Measurements from ENCODE around the gene FSTL1. TPM values are rescaled to one million over a fixed set of nuclear protein-coding genes. Genes with fewer than 3 reads are reported as not detected.
A peak's percentile ranks its signal among the peaks of the same experiment; 100 is the strongest.

The FSTL1 gene
- total RNA-seq, 1 donor from 2014 or later: 217 TPM

DNA sequence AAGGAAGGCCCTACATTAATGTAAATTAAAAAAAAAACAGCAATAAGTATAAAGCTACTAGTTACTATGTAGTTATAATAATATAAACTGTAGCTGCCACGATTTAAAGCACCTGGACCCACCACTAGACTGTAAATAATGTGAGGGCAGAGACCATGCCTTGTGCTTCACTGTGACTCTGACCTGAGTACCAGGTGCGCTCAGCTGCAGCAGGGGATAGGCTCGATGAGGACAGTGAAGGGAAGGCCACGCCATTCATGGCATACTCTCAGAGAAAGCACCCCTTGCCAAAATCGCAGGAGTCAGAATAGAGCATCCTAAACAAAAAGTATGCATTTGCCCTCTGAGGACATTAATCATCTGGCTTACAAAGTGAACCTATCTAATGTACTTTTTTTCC is 5.1 kb downstream of the FSTL1 start:
- ATAC-seq: no peak
- intact Hi-C loops (cut with DNase I): no loop called here
- DNase-seq (ENCODE audit: missing footprints): no peak

DNA sequence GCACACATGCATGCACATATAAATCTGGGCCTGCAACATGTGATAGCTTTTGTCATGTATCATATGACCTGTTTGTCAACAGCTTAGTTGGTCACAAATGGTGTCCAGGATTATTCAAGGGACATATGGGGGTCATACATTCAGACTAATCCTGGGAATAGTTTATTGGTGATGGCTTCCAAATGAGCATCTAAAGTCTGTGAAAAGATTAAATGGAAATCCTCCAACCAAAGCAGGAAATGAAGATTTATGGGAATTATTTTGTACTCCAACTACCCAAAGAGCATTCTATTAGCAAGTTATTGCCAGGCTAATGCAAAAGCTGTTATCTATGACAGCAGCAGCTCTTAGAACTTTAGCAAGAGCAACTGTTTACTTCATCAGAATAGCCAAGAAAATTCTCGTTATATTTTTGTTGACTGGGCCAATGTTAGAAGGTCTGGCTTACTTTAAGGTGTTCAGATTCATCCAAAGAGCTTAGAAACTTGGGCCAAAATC is 7.1 kb downstream of the FSTL1 start:
- ATAC-seq (no peak), DNase-seq (ENCODE audit: missing footprints) (no peak)
- intact Hi-C loops (cut with DNase I): no loop called here

DNA sequence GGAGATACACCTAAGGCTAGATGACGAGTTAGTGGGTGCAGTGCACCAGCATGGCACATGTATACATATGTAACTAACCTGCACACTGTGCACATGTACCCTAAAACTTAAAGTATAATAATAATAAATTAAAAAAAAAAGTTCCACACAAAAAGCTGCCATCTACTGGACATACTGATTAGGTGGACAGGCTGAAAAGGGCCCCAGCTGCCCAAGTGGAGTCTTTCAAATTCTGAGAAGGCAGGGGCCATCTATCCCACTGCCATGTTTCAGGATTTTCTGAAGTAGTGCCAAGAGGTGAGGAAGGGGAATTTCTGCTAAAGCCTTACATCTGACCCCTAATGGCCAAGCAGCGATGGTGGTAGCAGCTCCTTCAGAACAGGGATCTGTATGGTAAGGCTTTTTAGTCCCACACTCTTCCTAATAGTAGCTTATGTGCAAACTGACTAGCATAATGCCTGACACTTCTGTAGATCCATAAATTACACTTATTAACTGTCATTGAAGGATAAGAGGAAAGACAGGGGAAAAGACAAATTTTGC is 7.7 kb downstream of the FSTL1 start:
- ATAC-seq (no peak), DNase-seq (ENCODE audit: missing footprints) (no peak)
- intact Hi-C loops (cut with DNase I): no loop called here

DNA sequence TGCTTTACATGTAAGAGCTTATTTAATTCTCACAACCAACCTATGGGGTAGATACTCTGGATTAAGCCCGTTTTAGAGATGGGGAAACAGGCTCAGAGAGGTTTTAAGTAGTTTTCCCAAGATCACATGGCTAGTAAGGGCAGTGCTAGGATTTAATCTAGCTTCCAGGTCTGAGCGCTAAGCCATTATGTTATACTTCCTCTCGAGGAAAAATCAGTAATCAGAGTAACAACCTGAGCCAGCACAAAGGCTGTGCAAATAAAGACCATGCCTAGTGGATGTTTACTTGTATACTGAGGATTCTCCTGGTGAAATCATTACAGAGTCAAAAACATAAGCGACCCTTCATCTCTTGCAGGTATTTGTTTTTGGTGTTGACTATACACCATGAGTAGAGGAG is 9.0 kb downstream of the FSTL1 start:
- ATAC-seq (no peak), DNase-seq (ENCODE audit: missing footprints) (no peak)
- intact Hi-C loops (cut with DNase I): no loop called here

DNA sequence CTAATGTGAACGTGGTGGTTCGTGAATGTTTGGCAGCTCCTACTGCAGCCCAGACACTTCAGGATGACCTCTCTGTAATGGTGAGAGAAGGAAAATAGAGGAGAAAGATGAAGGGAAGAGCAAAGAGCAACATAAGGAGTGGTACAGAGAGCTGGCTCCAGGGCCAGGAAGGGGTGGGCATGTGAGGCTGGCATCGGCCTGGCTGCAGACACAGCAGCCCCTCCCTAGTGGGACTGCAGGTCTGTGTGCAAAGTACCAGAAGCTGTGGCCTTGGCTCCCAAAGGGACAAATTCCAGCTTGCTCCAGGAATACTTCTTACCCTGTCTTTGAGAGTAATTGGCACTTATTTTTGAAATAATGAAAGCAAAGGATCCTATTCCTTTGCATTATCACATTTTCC is 10.0 kb downstream of the FSTL1 start:
- DNase-seq (ENCODE audit: missing footprints) (no peak), ATAC-seq (no peak)
- intact Hi-C loops (cut with DNase I): no loop called here

DNA sequence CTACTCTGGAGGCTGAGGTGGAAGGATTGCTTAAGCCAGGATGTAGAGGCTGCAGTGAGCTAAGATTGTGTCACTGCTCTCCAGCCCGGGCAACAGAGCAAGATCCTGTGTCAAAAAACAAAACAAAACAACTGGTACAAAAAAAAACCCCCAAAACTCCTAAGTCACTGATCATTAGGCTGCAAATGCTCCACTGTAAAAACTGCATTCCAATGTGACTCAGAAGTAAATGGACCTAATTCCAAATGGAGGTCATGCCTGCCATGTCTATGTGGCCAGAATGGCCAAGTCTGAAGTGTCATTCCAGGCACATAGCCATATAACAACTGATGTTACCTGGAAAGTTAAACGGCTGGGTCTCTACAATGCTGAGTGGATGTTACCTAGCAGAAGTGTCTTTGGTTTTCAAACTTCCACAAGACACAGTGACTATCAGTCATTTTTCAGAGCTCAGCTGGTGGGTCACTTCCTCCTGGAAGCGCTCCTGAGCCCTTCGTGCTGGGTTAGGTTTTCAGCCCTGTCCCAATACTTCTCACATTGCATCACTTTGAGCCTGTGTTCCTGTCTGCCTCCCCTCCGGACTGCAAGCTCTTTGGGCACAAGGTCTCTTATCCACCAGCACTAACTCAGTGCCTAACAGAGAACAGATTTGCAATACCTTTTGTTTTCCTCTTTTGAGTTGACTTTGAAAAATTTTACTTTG is 10.6 kb downstream of the FSTL1 start:
- intact Hi-C loops (cut with DNase I): no loop called here
- DNase-seq (ENCODE audit: missing footprints) (no peak), ATAC-seq (peak; percentile 22)

DNA sequence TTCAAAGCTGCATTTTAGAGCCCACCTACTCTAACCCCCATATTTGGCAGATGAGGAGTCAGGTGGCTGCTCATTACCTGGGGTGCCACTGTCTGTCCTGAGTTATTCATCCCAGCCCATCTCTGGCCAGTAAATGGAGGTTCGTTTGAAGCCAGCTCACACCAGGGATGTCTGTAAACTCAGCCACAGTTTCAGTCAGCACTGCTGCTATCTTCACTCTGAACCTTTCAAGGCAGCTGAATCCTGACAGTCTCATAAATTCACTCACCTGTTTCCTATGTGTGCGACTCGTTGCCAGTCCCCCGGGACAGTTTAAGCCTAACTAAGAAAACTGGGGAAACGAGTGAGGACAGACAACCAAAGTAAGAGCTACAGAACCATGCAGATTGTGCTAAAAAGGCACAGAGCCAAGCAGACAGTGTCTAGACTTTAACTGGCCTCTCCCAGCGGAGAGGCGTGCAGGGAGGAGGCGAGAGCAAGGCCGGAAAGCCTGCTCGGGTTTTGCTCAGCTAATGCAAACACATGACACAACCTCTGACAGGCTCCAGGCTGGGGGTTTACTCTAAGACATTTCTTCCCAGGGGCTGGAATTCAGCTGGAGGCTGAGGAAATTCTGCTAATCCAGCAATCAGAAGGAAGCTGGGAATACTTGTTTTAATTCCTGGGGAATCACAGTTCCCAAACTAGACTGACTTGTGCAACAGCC is 12.0 kb downstream of the FSTL1 start:
- DNase-seq (ENCODE audit: missing footprints) (peak; percentile 75), ATAC-seq (peak; percentile 73)
- intact Hi-C loops (cut with DNase I): no loop called here

DNA sequence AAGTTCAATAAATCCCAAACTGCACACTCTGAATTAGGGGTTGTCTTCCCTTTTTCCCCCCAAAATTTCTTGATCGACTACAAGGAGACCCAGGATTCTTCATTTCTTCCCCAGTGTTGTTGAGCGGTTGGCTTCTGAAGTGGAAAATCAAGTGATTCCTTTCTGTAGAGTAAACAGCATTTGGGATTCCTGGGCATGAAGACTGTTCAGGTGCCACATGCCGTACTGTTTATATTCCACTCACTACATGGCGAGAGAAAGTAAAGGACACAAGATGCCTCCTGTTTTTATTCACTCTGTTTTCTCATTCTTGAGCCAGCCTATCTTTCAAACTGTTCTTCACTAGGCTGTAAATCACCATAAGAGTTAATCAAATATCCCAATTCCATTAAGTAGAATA is 12.6 kb downstream of the FSTL1 start:
- intact Hi-C loops (cut with DNase I): no loop called here
- ATAC-seq (no peak), DNase-seq (ENCODE audit: missing footprints) (no peak)

DNA sequence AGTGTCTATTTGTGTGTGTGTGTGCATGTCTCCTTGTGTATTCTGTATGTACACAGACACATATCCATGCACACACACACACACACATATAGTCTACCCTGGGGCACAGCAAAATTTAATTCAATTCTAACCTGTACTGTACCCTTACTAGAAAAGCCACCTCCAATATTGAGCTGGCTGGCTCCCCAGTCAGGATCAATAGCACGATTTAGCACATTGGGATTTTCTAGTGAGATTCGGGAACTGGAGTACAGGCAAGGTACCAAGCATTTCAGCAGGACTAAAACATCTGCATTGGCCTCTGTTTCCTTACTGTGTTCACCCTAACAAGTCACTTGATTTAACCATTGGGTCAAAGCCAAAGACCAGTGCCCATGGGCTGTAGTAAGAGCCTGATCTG is 13.2 kb downstream of the FSTL1 start:
- no peak for DNase-seq (ENCODE audit: missing footprints)
- no peak for ATAC-seq
- intact Hi-C loops (cut with DNase I): no loop called here

DNA sequence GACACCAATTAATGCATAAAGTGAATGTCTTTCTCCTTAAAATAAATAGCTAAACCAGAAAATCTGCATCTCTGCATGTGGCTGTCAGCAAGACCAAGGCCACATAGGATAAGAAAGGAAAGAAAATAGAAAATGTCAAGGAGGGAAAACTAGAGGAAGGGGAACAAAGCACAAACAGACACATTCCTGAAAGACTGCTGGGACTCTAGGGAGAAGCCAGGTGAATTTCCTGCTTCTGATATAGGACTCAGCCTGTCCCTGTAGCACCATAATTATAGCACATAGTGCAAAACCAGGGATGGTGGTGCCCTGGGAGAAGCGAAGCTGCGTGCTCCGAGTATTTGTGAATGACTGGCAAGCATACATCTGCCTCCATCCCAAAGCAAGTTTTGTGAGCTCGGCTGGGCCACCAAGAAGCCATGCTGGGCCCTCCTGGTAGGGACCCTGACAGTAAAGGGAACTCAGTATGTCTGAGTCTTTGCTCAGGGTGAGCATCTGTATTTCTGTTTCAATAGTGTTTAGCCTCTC is 14.2 kb downstream of the FSTL1 start:
- ATAC-seq (no peak), DNase-seq (ENCODE audit: missing footprints) (no peak)
- intact Hi-C loops (cut with DNase I): no loop called here

DNA sequence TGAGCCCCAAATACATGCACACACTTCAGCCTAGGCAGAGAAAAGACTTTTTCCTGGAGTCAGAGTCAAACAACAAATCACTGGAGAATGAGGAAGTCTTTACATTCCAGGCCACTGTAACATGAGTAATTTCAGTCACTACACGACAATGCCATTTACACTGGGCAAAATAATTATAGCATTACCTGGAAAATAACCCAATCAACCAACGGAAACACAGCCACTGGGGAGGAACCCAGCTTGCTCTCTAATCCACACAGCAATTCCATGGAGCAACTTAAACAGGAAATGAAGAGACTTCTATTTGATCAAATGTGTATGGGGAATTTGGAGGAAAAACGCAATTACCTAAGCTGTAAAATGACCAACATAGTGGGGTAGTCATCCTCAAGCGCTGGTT is 15.2 kb downstream of the FSTL1 start:
- ATAC-seq (no peak), DNase-seq (ENCODE audit: missing footprints) (no peak)
- intact Hi-C loops (cut with DNase I): no loop called here

DNA sequence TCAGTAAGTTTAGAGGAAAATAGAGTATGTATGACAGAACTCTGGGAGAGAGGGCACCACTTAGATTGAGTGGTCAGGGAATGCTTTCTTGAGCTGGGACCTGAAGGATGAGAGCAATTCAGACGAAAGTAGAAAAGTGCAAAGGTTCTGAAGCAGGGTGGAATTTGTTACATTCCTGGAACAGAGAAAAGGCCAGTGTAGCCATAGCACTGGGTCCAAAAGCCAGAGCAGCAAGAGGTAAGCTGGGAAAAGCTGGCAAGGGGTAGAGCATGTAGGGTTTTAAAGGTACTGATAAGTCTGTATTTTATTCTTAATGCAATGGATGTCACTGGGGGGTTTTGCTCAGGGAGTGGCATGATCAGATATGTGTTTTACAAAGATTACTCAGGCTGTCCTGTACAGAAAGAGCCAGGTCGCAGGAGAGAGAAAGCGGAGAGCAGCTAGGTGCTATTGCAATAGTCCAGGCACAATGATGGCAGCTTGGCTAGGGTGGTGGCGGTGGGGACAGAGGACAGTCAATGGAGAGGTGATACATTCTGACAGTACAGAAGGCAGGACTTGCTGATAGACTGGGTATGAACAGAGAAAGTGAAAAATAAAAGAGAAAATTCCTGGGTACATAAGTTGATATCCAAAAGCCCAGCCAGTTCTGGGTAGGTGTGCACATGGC is 17.0 kb downstream of the FSTL1 start:
- no peak for ATAC-seq
- DNase-seq (ENCODE audit: missing footprints): no peak
- intact Hi-C loops (cut with DNase I): no loop called here

DNA sequence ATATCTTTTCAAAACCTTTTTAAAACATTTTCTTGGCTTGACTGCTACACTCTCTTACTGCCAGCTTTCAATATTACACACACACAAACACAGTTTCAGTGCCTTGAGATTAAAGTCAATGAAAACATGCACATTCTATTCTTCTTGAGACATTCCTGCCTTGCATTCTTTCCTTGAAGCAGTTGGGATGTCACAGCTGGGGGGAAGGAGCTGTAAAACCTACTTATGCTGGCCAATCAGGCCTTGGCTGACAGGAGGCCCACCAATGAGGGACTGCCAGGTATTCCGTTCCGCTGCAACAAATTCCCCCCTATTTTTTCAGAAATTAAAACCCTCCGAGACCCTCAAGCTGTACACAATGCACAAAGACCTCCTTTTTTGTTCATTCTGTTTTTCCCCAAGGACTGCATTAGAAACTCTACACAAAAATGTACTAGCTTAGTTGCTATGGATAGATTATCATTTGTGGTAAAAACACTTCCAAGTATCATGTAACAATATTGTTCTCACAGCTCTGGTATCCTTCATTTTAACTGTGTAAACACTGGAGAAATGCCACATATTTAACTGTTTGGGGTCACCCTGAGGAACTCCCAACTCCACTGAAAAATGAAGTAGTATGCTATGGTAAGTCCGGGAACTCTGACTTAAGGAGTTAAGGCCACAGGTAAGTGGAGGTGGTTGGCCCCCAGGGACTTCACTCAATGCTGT is 18.5 kb downstream of the FSTL1 start:
- no peak for DNase-seq (ENCODE audit: missing footprints)
- intact Hi-C loops (cut with DNase I): no loop called here
- peak; percentile 5 for ATAC-seq

DNA sequence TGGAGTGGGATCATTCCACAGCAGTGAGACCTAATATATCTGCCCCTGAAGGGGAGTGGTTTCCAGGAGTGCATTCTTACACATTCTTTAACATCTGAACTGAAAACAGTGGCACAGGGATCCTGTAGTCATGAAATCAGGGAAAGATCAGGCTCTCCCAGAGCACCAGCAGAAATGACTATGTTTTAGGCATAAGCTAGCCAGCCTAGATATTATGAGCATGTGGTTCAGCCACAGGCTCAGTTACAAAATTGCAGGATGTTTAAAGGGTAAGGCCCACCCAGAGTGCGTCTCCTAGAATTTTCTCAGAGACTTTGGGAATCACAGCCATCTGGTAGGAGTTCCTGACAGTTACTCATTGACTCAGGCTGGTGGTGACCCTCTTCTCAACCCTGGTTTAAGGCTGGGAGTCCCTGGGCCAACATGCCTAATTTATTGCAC is 20.9 kb downstream of the FSTL1 start:
- no peak for ATAC-seq
- no peak for DNase-seq (ENCODE audit: missing footprints)
- intact Hi-C loops (cut with DNase I): no loop called here

DNA sequence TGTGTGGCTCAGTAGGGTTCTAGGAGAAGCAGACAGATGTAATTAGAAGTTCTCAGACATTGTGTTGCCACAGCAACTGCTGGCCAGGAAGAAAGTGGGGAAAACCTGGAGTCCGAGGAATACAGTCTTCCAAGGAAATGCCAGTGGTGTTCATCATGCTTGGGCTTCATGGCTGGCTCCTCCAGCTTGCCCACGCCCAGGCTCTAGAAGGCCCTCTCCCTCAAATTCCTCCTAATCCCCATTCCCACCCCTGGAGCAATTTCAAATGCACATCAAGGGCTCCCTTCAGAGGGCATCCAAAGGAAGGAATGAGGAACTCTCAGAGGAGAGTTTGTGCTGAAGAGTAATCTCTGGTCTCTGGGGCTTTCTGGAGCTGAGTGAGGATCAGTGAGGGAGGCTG is 21.9 kb downstream of the FSTL1 start:
- DNase-seq (ENCODE audit: missing footprints): no peak
- no peak for ATAC-seq
- intact Hi-C loops (cut with DNase I): no loop called here

DNA sequence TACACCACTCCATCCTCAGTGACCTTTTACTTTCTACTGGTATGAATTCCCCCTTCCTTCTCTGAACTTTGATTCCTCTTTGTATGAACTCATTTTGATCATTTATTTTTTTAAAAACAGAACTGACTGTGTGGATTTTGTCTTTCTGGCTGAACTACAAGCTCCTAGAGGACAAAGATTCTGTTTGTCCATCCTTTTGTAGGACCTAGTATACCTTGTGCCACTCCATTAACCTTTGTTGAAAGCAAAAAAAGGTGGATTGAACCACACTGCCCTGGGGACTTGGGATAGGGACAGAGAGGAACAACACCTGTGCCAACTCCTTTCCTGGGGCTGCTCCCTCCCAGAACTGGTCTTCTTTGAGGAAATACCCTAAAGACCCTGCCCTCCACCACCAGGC is 23.6 kb downstream of the FSTL1 start:
- intact Hi-C loops (cut with DNase I): no loop called here
- DNase-seq (ENCODE audit: missing footprints) (no peak), ATAC-seq (no peak)

DNA sequence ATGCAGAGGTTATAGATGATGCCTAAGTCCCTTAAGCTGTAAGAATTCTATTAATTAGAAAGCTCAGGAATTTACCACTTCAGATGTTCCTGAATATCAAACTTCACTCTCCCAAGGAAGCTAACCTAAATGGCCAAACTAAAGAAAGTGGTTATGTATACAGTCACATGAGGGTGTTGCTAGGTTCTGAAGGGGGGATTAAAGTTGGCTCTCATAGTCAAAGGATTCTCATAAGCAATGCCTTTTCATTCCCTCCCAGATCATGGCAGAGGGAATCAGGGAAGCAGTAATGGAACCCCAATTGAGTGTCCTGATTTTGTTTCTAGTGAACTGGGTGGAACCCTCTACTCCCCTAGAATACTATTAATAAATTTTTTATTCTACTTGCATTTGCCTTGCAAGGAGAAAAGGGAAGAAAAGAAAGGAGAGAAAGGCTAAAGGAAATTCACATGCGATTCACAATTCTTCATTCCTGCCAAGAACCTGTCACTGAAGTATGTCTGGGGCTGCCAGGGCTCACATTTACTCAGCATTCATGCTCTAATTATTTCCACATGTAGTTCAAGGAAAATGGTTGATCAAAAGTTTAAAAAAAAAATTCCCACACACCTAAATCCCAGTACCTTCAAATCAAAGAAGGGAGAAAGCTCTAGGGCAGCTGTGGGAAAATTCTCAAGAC is 25.1 kb downstream of the FSTL1 start:
- DNase-seq (ENCODE audit: missing footprints) (no peak), ATAC-seq (no peak)
- intact Hi-C loops (cut with DNase I): no loop called here

DNA sequence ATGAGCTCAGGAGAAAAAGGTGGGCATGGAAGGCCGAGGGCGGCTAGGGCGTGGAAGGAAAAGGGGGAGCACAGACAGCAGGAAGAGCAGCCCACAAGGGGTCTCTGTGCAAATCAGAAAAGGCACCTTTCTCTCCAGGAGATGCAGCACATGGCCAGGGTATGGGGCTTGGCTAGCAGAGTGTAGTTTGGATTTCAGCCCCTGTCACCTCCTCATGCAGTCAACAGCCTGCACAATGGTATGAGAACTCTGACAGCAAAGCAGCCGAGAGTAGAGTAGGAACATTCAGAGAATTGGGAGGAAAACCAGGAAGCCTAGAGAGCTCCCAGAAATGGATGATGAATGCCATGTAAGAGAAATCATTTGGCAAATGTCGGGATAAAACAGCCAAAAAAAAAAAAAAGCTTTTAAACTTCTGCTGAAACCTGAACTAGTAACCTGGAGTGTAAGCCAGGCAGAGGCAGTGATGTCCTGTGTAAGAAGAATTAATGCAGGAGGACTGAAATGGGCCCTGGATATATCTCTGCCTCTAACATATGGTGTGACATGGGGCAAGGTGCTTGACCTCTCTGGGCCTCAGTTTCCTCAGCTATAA is 25.7 kb downstream of the FSTL1 start:
- ATAC-seq (peak; percentile 47), DNase-seq (ENCODE audit: missing footprints) (no peak)
- intact Hi-C loops (cut with DNase I): loop anchor here (1.0 to 5.0 kb wide), 2 partner anchors 131 to 848 kb away; partner anchors contain the start of gene ADPRH
